HG02943 (cell line): ENCODE data around the gene CPSF2.
"Not testable (repeated sequence)": the region's sequence is repeated elsewhere in the genome, so short reads cannot be mapped to it uniquely, and the experiment has no call there.

Source experiments
- ATAC-seq: cut with Tn5 transposase; IDR thresholded peaks from one replicate; pipeline ENCODE4 v1.9.1; 2021; ENCODE audit warnings: mild to moderate bottlenecking, low read depth, moderate library complexity; ENCODE audit not compliant: unreplicated experiment

Gene CPSF2

DNA sequence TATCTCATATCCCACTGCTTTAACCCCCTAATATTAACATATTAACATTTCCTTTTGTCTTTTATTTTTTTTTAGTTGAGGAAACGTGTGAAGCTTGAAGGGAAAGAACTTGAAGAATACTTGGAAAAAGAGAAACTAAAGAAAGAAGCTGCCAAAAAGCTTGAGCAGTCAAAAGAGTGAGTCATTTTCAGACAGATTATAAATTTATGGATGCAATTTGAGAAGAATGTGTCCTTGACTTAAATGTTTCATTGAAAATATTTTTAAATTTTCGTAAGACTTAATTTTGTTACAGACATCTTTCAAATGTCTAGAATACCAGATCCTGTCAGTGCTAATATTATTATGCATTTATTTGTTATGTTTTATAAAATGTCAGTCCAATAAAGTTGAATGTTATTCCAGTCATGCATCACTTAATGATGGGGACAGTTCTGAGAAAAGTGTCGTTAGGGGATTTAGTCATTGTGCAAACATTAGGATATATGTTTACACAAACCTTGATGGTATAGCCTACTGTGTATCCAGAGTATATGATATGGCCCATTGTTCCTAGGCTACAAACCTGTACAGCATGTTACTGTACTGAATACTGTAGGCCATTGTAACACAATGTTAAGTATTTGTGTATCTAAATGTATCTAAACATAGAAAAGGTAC, 32.6 kb downstream of the CPSF2 start:
- ATAC-seq = no peak

DNA sequence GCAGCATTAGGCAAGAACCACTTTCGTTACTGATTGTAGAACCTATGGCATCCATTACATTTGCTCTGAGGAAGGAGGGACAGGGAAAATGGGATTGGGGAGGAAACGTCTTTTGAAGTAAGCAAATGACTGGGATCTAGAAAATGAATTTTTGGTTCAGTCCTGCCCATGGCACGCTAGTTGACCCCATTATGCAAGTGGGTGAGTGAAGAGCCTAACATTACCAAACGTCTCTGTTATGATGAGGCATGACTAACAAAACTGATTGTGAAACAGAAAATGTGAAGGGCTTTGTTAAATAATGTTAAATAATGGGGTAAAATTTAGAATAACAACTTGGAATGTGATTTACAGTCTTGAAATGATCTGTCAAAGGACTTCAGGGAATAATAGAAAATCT, 38.9 kb downstream of the CPSF2 start:
- ATAC-seq = no peak

DNA sequence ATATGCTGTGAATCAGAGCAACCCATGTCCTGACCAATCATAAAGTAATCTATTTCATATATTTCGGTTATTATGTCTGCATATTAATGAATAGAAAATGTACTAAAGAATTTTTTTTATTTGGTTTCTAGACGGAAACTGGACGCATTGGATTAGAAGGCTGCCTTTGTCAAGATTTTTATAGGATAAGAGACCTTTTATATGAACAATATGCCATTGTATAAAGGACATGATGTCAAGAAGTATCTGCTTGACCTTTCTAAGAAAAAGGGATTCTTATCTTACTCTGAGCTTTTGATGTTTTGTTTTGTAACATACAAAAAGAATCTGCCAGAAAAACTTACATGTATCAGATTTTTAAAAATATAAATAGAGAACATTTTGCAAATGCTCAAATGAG, 39.8 kb downstream of the CPSF2 start:
- ATAC-seq = no peak

- no peak for ATAC-seq
Measured at GRCh38 chr14:92164958-92165357, 43.2 kb downstream of the CPSF2 start.

GRCh38 chr14:92173668-92174067, 51.9 kb downstream of the CPSF2 start:
- ATAC-seq = no peak

DNA sequence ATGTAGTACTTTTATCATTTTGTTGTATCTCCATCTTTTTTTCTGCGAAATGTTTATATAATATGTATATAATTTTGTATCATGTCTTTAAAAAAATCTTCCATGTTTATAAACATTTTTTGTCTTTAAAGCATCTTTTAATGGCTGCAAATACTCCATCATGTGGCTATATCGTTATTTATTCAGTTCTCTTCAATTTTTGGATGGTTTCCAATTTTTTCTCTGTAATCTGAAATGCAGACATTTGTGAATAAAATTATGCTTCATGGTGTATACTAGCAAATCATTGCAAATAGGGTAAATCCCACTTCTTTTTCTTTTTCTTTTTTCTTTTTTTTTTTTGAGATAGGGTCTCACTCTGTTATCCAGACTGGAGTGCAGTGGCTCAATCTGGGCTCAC, 54.0 kb downstream of the CPSF2 start:
- no peak for ATAC-seq

DNA sequence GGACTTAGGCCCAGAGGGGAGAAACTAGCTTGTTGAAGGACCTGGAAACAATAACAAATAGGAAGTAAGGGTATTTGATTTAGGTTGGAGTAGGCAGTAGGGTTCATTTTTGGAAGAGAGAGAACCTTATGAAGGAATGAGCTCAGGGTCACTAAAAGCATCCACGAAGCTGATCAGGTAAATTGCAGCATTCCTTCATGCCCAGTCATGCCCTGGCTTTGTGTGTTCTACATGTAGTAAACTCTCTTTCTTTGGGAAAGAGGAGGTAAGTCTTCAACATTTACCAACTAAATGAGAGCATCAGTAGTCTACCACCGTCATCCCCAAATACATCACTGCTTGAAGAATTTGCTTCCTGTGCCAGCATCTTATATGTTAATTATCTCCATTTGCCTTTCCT, 54.7 kb downstream of the CPSF2 start:
- no peak for ATAC-seq

DNA sequence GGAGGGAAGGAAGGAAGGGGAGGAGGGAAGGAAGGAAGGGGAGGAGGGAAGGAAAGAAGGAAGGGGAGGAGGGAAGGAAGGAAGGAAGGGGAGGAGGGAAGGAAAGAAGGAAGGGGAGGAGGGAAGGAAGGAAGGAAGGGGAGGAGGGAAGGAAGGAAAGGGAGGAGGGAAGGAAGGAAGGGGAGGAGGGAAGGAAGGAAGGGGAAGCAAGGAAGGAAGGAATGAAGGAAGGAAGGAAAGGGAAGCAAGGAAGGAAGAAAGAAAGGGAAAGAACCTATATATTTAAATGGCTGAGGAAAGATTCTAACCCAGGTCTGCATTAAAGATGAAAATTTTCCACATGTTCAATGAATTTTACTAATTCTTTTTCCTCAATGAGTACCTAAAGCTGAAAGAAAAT, 57.4 kb downstream of the CPSF2 start:
- ATAC-seq = not testable (repeated sequence)

GRCh38 chr14:92185559-92185958, 63.8 kb downstream of the CPSF2 start:
- ATAC-seq = no peak

GRCh38 chr14:92187616-92188015, 65.8 kb downstream of the CPSF2 start:
- ATAC-seq = not testable (repeated sequence)

DNA sequence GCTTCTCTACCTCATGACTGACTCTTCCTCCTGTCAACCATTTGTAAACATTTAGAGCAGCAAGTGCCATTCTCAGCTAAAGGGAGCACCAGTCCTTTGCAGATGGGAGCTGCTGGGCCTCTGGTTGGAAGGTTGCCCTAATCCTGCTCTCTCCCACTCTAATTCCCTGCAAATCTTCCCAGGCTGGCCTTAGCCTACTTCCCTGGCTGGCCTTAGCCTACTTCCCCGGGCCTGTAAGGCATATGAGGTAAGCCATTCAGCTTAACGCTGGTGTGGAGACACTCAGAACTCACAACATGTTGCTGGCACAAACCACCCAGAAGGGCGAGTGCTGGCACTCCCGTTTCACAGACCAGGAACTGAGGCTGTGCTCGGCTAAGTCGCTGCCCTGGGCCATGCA, 69.0 kb downstream of the CPSF2 start:
- no peak for ATAC-seq

- no peak for ATAC-seq
Measured at GRCh38 chr14:92198804-92199203, 77.0 kb downstream of the CPSF2 start.

DNA sequence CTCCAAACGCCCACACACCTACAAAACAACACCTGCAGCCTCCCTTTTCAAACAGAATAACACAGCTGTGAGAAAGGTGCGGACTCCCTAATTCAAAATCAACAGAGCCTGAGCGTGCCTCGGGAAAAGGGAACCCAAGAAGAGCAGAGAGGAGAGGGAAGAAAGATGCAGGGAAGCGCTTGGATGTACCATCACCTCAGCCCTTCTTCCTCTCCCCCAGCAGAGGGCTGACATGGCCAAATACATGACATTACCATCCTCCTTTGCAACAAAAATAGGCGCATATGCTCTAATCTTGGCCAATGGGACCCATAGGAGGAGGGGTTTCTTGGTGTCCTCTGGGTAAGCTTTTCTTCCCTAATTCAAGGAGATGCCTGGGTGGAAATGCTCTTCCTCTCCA, 78.0 kb downstream of the CPSF2 start:
- no peak for ATAC-seq

- ATAC-seq = no peak
Measured at GRCh38 chr14:92203116-92203515, 81.3 kb downstream of the CPSF2 start.

DNA sequence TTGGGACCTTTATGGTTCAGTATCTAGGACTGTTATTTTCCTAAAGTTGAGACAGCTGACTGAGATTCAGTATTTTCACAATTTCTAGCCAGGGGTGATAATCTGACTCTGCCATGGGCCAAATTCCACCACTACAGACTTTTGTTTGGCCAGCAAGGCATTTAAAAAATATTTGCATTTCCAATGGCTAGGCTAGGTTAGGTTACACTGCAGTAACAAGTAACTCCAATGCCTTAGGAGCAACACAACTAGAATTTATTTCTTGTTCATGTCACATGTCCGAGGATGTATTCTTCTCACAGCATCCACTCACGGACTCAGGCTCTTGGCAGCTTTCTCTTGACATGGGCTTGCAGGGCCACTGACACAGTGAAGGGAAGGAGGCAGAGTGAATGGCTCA, 83.0 kb downstream of the CPSF2 start:
- no peak for ATAC-seq

- no peak for ATAC-seq
Measured at GRCh38 chr14:92207012-92207927, 85.5 kb downstream of the CPSF2 start.

DNA sequence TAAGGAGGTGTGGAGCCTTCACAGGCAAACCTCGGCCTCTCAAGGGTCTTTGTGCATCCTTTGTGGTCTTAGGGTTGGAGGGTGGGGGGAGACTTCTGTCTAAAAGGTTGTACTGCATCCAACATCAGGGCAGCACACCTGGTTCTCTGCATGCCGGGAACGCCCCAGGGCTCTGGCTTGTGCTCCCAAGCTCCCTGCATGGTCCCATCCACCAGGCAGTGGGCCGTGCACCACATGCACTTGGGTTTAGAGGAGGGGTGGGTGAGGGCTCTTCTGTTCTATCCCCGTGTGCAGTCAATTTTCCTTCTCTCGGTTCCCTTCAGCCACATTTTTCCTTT, 86.1 kb downstream of the CPSF2 start:
- no peak for ATAC-seq

DNA sequence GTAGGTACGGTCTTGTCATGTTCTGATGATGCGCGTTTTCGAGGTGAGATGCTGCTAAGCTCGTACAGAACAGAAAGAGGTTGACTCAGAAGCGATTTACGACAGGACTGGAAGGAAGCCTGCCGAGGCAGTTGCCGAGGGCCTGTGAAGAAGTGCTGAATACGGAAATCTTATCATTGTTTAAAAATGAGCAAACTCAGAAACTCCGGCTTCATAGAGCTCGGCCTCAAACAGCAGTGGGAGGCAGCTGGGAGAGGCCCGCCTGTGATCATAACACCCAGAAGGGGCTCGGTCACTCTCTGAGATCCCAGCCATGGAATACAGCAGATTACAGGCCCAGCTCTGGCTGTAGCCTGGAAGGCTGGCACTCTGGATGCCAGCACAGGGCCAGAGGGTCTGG, 87.4 kb downstream of the CPSF2 start:
- no peak for ATAC-seq

- ATAC-seq = not testable (repeated sequence)
Measured at GRCh38 chr14:92213125-92213524, 91.4 kb downstream of the CPSF2 start.

DNA sequence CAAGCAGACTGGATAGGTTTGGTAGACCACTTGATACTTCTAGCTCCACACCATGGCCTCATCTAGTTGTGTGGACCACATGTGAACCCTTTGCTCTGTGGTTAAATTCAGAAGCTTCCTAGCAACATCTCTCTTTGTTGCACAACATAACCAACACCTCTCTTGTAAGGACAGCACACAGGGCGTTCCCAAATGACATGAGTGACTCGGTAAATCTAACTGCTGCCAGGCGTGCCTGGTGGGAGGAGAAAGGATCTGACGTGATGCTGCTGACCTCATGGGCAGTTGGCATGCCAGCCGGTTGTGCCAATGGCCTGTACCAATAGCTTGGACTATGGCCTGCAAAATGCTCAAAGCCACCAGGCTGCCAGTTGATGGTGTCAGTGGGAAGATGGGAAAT, 93.8 kb downstream of the CPSF2 start:
- ATAC-seq = no peak

DNA sequence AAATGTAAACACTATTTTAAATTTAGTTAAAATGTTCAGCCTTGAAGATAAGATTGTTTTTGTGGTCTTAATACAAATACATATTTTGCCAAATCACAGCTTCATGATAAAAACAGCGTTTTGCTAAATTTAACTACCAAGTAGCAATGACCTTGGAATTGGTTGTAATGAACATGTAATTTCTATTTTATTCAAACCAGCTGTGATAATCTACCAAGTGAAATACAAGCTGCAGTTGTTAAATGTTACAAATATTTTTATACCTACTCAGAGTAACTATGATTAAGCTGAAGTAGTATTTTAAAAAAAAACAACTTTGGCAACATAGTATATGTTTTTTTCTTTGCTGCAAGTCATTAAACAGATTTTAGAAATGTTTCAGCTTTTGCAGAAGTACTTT, 96.2 kb downstream of the CPSF2 start:
- ATAC-seq = no peak
